CD4-positive, alpha-beta T cell treated with Interleukin-21 for 1 hour (primary cell): ENCODE measurements around the gene SCN9A.
"Not testable (repeated sequence)": the region's sequence is repeated elsewhere in the genome, so short reads cannot be mapped to it uniquely, and the experiment has no call there.

ENCODE experiments used
- DNase-seq: peaks from one replicate; pipeline ENCODE4 v3.0.0-alpha.2; 2020

Gene SCN9A

GRCh38 chr2:166332106-166332505 is 43.6 kb downstream of the SCN9A start:
- DNase-seq = no peak

- DNase-seq = no peak
Observed at GRCh38 chr2:166331468-166331867, 44.3 kb downstream of the SCN9A start.

DNA sequence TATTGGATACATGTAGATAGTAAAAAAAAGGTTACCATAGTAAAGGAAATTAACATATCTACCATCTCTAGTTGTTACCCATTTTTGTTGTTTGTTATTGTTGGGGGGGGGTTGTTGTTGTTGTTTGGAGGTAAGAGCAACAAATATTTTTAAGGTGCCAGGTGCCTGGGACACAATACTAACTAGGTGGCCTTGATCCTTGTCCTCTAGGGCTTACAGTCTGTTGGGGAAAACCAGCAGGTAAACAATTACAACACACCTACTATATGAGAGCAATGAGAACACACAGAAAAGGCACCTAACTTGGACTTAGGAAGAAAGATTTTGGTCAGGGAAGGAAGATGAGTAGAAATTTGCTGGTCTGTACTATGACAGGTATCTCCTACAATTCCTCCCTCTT is 46.3 kb downstream of the SCN9A start:
- no peak for DNase-seq

- no peak for DNase-seq
Observed at GRCh38 chr2:166328147-166328546, 47.6 kb downstream of the SCN9A start.

GRCh38 chr2:166321076-166321475 is 54.7 kb downstream of the SCN9A start:
- no peak for DNase-seq

DNA sequence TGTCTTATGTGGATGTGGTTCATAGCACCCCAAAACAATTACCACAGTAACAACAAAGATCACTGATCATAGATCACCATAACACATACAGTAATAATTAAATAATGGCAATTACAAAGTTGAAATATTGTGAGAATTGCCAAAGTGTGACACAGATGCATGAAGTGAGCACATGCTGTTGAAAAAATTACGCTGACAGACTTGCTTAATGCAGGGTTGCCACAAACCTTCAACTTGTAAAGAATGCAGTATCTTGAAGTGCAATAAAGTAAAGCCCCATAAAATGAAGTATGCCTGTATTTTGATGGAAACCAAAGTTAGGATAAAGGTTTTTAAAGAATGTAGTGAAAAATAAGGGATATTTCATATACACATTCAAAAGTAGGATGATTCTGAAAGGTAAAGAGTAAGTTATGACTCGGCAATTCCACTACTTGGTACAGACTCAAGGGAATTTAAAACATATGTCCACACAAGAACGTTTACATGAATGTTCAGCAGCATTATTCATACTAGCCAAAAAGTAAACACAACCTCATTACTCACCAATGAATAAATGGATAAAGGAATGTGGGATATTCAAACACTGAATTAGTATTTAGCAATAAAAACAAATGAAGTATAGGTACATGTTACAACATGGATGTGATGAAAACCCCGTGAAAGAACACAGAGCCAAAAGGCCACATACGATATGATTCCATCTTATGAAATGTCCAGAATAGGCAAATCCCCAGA is 61.6 kb downstream of the SCN9A start:
- no peak for DNase-seq

DNA sequence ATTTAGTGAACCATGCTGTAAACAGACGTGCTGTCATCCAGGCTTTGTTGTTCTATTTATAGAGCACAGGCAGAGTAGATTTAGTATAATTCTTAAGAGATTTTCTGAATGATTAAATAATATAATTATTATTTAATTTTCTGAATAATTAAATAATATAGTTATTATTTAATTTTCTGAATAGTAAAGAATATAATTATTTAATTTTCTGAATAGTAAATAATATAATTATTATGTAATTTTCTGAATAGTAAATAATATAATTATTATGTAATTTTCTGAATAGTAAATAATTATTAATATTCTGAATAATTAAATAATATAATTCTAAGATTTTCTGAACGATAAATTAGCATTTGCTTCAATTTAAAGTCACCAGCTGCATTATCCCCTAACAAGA is 62.9 kb downstream of the SCN9A start:
- DNase-seq = not testable (repeated sequence)

GRCh38 chr2:166307326-166307725 is 68.4 kb downstream of the SCN9A start:
- no peak for DNase-seq

- DNase-seq = no peak
Observed at GRCh38 chr2:166304656-166305055, 71.1 kb downstream of the SCN9A start.

DNA sequence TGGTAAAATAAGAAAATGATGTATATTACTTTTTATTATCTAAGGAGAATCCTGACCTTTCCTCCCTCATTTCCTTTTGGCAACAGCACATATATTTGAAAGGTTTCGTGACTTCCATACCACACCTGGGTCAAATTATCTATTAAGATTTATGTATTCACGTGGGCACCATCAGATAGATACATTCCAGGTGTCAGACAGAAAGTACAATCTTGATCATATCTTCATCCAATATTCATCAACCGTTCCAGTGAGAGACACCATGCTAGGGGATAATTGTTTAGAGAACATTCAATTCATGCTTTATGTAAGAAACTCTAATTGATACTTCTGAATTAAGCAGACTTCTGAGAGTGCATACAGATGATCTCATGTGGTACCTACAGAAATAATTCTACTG is 73.7 kb downstream of the SCN9A start:
- DNase-seq = no peak

- DNase-seq = no peak
Observed at GRCh38 chr2:166297951-166298350, 77.8 kb downstream of the SCN9A start.

DNA sequence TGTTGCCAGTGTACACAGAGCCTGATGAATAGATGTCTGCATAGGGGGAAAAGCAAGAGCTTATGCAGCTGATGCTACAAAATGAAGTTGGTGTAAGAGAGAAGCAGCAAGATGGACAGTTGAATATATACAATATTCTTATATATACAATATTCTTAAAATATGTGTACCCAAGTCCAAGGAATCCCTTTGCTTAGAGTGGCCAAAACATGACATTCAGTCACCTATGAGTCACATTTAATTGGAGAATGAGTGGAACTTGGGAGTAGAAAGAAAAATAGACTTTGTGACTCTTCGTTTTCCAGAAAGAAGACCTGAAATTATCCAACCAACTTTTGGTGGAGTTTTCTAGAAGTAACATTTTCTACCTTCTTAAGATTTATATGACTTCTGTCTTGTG is 81.8 kb downstream of the SCN9A start:
- DNase-seq = no peak

DNA sequence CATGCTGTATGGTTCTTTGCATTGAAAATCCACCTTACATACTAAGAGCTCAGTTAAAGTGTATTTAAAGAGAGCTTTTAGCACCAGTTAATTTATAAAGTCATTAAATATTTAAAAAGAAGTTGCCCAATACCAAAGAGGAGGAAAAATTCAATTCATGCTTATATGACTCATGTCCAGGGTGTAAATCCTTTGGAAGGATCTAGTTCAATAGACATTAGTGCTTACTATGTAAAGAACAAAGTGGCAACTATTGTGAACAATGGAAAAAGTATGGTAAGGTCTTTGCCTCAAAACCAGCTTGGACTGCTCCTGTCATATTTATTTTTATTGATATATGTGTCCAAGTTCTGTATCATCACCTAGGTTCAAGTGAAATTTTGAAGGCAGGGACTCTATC is 90.5 kb downstream of the SCN9A start:
- DNase-seq = no peak

- DNase-seq = no peak
Observed at GRCh38 chr2:166284359-166284758, 91.4 kb downstream of the SCN9A start.

DNA sequence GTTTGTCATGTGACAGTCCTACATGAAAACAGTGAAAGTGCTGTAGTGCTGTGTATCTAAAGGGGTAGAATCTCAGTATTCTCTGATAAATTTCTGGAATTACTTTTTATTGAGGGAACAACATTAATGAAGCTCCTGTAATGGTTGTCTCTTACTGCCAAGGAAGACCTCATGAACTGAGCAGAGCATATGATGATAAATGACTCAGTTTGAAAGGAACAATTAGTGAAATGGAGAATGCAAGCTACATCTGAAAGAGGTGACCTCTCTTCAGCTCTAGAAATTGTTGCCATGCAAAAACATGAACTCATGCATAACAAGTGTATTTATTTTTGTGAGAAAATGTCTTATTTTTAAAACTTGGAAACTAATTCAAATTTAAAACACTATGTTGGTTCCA is 93.6 kb downstream of the SCN9A start:
- DNase-seq = no peak

DNA sequence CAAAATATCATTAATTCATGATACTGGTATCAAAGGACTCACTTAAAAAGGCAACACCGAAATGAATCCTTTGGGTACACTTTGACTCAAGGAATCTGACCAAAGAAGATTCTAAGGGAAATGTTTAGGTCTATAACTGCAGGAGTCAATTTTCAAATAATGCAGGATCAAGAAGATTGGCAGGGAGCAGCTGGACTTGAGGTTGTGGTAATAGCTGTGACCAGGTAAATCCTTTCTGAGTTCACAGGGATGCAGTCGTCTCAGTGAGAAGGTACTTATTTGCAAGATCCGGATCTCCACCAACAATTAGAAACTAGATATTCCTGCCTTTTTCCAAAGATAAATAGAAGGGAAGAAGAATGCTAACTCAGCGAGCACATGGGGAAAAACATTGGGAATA is 96.9 kb downstream of the SCN9A start:
- DNase-seq = no peak

- DNase-seq = no peak
Observed at GRCh38 chr2:166270376-166270775, 105.4 kb downstream of the SCN9A start.

DNA sequence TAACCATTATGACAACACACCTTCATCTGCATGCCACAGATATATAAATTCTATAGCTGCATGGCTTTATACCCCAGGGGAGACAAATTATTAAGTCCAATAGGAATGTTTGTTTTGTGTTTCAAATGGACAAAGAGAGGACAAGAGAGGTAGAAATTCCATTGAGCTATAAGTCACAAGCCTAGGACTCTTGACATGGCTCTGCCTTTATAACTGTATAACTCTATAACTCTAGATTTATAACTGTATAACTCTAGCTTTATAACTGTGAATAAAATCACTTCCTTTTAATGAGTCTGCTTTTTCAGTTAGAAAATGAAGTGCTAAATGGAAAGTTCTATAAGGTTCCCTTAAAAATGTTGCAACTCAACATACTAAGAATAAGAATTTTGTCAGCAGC is 106.4 kb downstream of the SCN9A start:
- no peak for DNase-seq

DNA sequence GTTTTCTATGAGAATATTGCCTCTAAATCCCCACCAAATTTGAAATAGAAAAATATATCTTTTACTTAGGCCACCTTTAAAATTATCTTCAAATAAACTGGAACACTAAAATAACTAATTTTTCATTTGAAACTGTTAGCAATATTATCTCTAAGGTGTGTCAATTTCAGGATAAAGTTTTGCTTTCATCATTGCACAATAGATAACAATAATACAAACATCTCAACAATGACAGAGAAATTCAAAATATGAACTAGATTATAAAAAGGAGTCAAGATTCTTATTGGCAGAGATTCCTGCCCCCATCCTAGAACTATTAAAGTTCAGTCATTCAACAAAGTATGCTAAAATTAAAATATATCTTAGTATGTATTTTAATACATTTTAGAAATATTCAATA is 117.9 kb downstream of the SCN9A start:
- DNase-seq = no peak

DNA sequence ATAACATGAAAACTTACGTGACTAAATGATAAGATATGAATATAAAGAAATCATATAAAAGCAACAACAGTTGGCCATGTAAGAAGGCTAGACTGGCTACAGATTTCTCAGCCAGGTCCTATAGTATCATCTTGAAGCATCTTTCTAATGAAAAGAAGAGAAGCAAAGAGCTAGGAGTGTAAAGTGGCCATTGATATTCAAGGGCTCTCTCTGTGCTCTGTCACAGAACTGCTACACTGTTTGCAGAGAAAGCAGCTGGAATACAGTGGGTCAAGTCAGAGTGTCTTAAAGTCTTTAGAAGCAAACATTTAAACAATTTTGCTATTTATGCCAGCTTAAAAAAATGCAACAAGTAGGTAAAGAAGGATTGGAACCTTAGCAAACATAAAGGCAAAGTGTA is 118.8 kb downstream of the SCN9A start:
- DNase-seq = no peak

- DNase-seq = no peak
Observed at GRCh38 chr2:166249318-166249717, 126.4 kb downstream of the SCN9A start.

GRCh38 chr2:166246901-166247300 is 128.8 kb downstream of the SCN9A start:
- no peak for DNase-seq

DNA sequence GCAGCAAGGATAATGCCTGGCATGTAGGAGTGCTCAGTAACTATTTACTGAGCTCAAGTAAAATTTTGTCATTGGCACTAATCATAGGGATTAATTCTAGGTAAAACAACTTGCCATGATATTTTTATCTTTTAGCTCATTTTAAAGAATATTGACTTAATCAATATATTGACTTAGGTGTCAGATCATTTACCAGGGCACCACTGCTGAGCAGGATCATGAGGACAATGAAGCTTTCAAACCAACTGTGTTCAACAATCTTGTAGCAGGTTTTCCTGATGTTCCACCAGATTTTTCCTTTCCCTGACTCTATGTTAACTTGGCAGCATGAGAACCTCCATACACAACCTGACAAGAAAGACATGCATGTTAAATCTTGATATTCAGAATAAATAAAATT is 133.4 kb downstream of the SCN9A start:
- DNase-seq = no peak

GRCh38 chr2:166240387-166241313 is 135.1 kb downstream of the SCN9A start:
- no peak for DNase-seq
